ENCODE measurements around the gene ATRN.

ATRN gene

DNA sequence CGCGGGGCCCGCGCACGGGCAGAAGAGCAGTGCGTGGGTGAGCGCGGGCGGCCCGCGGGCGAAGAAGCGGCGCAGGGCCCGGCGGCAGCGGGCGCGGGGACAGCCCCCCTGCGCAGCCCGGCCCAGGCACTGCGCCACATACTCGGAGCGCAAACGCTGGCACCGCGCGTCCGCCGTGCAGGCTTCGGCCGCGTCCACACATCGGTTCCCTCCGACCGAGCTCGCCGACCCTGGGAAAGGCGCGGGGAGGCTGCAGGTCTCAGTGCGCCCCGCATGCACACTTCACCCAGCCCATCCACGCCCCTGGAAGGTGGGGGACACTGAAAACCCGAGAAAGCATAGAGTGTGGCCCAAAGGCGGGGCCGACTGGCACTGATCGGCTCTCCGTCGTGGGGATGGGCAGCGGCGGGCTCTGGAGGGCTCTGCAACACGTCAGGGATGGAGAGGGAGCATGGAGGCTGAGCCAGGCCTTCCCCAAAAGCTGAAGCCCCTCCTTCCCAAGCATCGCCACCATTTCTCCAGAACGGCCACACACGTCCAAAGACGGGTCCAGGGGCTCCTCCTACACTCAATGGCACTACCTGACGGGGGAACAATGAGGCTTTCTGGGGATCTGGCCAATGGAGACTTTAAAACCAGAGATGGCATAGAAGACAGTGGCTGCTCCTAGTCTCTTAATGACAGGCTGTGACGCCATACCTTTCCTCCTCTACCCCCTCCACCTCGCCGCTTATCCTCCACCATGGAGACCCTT, 190.4 kb downstream of the ATRN start:
- Histone ChIP-seq H3K27me3 (ENCODE audit: low read depth, low read length) (peaks cover 17% of the 10 kb centered on the region), H3K4me1 (ENCODE audit: control insufficient read depth in 1 of 2, insufficient read depth in 2 of 2, low read length in 2 of 2) (peaks cover 0 to 12% of the 10 kb centered on the region in 2 donors), H3K36me3 (ENCODE audit: control insufficient read depth in 1 of 2, insufficient read depth in 2 of 2, low read length in 2 of 2) (no peaks in the 10 kb centered on the region), H3K9me3 (ENCODE audit: control insufficient read depth in 1 of 2, low read length in 2 of 2) (no peaks in the 10 kb centered on the region), H3K4me3 (ENCODE audit: low read depth in 1 of 2, low read length in 2 of 2) (peak overlapping the region in 1 of 2 donors; percentile 32), H3K27ac (ENCODE audit: low read length) (no peak overlapping the region)

DNA sequence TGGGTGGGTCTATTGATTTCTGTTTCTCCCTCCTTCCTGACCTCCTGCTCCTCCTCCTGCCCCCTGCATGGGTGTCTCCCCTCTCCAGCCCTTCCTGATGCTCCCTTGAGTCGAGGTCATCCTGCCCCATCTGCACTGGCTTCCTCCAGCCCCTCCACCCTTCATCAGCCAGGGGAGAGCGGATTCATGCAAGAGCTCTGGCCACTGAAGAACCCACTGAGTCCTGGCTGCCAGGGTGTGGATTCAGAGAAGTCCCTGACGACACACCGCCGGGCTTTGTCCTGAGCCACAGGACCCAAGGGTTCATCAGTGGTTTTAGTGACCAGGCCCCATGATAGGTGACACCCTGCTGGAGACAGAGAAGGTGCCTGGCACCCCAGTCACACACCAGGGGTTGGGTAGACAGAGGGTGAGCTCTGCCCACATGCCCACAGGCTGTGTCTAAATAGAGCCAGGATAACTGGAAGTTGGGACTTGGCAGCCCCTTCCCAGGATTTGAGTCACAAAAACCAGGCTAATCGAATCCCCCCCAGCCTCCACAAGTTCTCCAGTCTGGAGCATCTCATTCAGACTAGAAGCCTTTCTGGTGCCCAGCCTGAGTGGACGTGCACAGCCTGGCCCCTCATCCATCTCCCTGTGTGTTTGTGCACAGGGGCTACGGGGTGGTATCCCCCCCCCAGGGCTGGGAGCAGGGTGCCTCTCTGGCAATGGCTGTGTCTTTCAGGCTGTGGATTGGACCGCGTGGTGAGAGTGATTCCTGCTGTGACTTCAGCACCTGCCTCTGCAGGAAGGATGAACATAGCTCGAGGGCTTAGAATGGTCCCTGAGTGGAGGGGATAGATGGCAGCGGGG, 191.2 kb downstream of the ATRN start:
- Histone ChIP-seq H3K27me3 (ENCODE audit: low read depth, low read length) (peaks cover 17% of the 10 kb centered on the region), H3K36me3 (ENCODE audit: control insufficient read depth in 1 of 2, insufficient read depth in 2 of 2, low read length in 2 of 2) (no peaks in the 10 kb centered on the region), H3K4me1 (ENCODE audit: control insufficient read depth in 1 of 2, insufficient read depth in 2 of 2, low read length in 2 of 2) (peaks cover 0 to 16% of the 10 kb centered on the region in 2 donors), H3K4me3 (ENCODE audit: low read depth in 1 of 2, low read length in 2 of 2) (no peak overlapping the region), H3K9me3 (ENCODE audit: control insufficient read depth in 1 of 2, low read length in 2 of 2) (no peaks in the 10 kb centered on the region), H3K27ac (ENCODE audit: low read length) (no peak overlapping the region)

DNA sequence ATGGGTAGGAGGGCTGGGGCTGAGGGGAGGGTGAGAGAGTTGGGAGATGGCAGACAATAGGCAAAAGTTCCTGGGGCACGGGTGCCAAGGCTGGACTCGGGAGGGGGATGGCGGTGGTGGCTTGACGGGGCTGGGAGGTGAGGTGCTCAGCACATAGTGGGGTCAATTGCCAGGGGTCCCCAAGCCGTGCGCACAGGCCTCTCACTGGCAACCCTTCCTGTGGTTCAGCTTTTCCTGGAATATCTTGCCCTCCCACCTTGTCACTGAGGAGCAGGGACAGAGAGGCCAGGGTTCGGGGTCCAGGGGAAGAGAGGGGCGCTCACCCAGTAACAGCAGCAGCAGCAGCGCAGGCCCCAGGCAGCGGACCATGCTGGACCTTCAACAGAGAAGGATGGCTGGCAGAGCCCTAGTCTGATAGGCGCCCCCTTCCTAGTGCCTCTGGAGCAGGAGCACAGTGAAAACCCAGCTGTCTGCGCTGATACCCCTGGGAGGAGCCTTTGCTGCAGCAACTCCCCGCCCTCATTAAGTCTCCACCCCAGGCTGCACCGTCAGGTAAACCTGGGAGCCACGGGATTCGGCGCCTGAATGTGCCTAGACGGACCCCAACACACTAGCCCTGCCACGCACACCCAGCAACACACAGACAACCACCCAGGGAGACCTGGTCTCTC, 192.3 kb downstream of the ATRN start, which contains the start of gene GFRA4:
Gene GFRA4 (minus strand): TSS at position 369 of the 671 bp plus-strand sequence. CDS start 0 bp downstream, at position 369.
- H3K9me3 ChIP-seq (ENCODE audit: control insufficient read depth in 1 of 2, low read length in 2 of 2), result no peaks in the 10 kb centered on the region
- H3K4me3 ChIP-seq (ENCODE audit: low read depth in 1 of 2, low read length in 2 of 2), result no peak within 1 kb of the TSS
- H3K36me3 ChIP-seq (ENCODE audit: control insufficient read depth in 1 of 2, insufficient read depth in 2 of 2, low read length in 2 of 2), result no peaks in the 10 kb centered on the region
- no peak within 1 kb of the TSS for H3K27ac ChIP-seq (ENCODE audit: low read length)
- H3K4me1 ChIP-seq (ENCODE audit: control insufficient read depth in 1 of 2, insufficient read depth in 2 of 2, low read length in 2 of 2), result peaks cover 0 to 16% of the 10 kb centered on the region in 2 donors
- H3K27me3 ChIP-seq (ENCODE audit: low read depth, low read length), result peaks cover 17% of the 10 kb centered on the region

DNA sequence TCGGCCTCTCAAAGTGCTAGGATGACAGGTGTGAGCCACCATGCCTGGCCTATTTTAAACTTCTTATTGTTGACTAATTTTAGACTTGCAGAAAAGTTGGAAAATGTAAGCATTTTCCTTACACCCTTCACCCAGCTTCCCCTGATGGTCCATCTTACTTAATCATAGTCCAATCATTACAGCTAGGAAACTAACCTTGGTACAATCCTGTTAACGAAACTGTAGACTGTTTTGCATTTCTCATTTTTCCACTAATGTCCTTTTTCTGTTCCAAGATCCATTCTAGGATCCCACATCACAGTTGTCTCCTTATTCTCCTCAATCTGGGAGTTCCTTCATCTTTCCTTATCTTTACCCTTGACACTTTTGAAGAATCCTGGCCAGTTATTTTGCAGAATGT, 193.0 kb downstream of the ATRN start:
- Histone ChIP-seq H3K27ac (ENCODE audit: low read length) (no peak overlapping the region), H3K36me3 (ENCODE audit: control insufficient read depth in 1 of 2, insufficient read depth in 2 of 2, low read length in 2 of 2) (peaks cover 0 to 5% of the 10 kb centered on the region in 2 donors), H3K27me3 (ENCODE audit: low read depth, low read length) (peaks cover 17% of the 10 kb centered on the region), H3K4me3 (ENCODE audit: low read depth in 1 of 2, low read length in 2 of 2) (no peak overlapping the region), H3K4me1 (ENCODE audit: control insufficient read depth in 1 of 2, insufficient read depth in 2 of 2, low read length in 2 of 2) (peaks cover 0 to 16% of the 10 kb centered on the region in 2 donors), H3K9me3 (ENCODE audit: control insufficient read depth in 1 of 2, low read length in 2 of 2) (no peaks in the 10 kb centered on the region)

DNA sequence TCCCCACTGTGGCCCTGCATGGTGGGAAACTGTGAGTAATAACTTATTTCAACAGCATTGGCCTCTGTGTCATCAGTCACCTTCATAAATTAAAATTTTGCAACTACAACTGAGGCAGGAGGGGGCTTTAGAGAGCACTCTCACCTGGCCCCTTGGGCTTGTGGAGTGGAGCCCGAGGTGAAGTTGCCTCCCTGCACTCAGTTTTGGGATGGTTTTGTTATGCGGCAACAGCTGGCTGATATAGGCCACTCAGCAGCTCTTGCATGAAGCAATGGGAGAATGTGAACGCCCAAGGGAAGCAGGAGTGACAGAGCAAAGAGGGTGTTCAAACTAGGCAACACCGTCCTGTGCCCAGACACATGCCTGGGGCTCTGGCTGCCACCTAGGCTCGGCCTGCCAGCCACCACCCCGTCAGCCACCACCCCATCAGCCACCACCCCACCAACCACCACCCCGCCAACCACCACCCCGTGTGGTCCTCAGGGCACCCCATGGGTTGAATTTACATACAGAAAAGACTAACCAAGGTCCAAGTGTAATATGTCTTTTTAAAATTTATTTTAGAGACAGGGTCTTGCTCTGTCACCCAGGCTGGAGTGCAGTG, 196.7 kb downstream of the ATRN start:
- Histone ChIP-seq H3K9me3 (ENCODE audit: control insufficient read depth in 1 of 2, low read length in 2 of 2) (no peaks in the 10 kb centered on the region), H3K27me3 (ENCODE audit: low read depth, low read length) (peaks cover 5% of the 10 kb centered on the region), H3K4me3 (ENCODE audit: low read depth in 1 of 2, low read length in 2 of 2) (no peak overlapping the region), H3K27ac (ENCODE audit: low read length) (no peak overlapping the region), H3K36me3 (ENCODE audit: control insufficient read depth in 1 of 2, insufficient read depth in 2 of 2, low read length in 2 of 2) (peaks cover 0 to 14% of the 10 kb centered on the region in 2 donors), H3K4me1 (ENCODE audit: control insufficient read depth in 1 of 2, insufficient read depth in 2 of 2, low read length in 2 of 2) (peaks cover 0 to 7% of the 10 kb centered on the region in 2 donors)

DNA sequence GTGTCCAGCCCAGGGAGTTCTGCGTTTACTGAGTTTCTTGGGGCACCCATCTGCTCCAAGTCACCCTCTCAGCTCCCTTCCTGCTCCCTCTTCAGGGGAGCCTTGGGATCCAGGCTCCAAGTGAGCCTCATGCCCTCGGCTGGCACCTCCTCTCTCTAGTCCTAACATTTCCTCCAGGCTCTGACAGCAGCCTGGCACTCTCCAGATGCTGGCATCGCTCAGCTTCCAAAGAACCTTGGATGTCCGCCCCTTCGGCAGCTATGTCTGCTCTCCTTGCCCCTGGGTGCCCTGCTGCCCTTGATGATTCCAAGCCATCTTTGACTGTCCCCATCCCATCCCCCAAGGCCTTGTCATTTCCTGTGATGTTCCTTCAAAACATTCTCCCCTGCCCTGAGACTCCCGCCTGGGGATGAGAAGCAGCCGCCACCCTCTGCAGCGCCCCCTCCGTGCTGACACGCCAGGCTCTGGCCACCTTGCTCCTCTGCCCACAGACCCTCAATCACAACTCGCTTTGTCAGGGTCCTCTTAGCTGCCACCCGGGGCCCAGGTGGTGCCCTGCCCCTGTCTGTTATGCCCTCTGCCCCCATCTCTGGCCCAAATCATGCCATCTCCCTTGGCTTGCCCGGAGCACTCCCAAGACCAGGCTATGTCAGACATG, 199.0 kb downstream of the ATRN start:
- peaks cover 0 to 26% of the 10 kb centered on the region in 2 donors for H3K36me3 ChIP-seq (ENCODE audit: control insufficient read depth in 1 of 2, insufficient read depth in 2 of 2, low read length in 2 of 2)
- H3K9me3 ChIP-seq (ENCODE audit: control insufficient read depth in 1 of 2, low read length in 2 of 2), result no peaks in the 10 kb centered on the region
- H3K4me3 ChIP-seq (ENCODE audit: low read depth in 1 of 2, low read length in 2 of 2), result no peak overlapping the region
- peaks cover 5% of the 10 kb centered on the region for H3K27me3 ChIP-seq (ENCODE audit: low read depth, low read length)
- H3K27ac ChIP-seq (ENCODE audit: low read length), result no peak overlapping the region
- peaks cover 0 to 10% of the 10 kb centered on the region in 2 donors for H3K4me1 ChIP-seq (ENCODE audit: control insufficient read depth in 1 of 2, insufficient read depth in 2 of 2, low read length in 2 of 2)

DNA sequence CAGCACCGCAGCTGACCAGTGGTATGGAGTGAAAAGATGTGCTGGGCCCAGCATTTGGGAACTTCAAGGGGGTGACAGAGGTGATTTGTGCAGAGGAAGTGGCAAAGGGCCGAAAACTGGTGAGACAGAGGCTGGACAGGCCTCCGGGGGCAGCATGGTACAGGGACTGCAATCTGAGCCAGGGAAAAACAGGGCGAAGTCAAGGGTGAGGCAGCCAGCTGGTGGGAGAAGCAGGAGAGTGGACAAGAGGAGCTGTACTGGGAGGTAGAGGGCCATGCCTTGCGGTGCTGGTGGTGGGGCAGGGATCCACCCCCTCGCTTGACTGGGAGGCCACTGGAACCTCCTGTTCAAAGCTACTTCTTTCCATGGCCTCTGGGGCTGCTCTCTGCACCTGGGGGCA, 199.7 kb downstream of the ATRN start:
- Histone ChIP-seq H3K27ac (ENCODE audit: low read length) (no peak overlapping the region), H3K4me1 (ENCODE audit: control insufficient read depth in 1 of 2, insufficient read depth in 2 of 2, low read length in 2 of 2) (peaks cover 0 to 10% of the 10 kb centered on the region in 2 donors), H3K27me3 (ENCODE audit: low read depth, low read length) (peaks cover 5% of the 10 kb centered on the region), H3K9me3 (ENCODE audit: control insufficient read depth in 1 of 2, low read length in 2 of 2) (no peaks in the 10 kb centered on the region), H3K4me3 (ENCODE audit: low read depth in 1 of 2, low read length in 2 of 2) (no peak overlapping the region), H3K36me3 (ENCODE audit: control insufficient read depth in 1 of 2, insufficient read depth in 2 of 2, low read length in 2 of 2) (peaks cover 0 to 28% of the 10 kb centered on the region in 2 donors)

DNA sequence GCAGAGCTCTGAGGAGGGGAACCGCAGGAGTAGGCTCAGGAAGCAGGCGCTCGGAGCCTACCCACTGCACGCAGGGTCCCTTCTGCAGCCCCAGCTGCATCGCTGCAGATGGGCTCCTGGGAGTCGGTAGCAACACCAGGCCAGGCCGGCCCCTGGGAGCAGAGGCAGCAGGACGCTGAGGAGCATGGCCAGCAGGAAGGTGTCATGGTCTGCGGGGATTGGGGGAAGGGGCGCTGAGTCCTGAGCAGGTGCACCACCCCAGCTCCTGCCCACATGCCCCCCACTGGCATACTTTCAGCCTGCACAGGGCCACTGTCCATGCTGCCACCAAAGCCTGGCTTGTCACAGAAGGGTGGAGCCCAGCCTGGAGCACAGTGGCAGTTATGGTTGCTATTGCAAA, 200.1 kb downstream of the ATRN start:
- Histone ChIP-seq H3K36me3 (ENCODE audit: control insufficient read depth in 1 of 2, insufficient read depth in 2 of 2, low read length in 2 of 2) (peaks cover 0 to 28% of the 10 kb centered on the region in 2 donors), H3K27ac (ENCODE audit: low read length) (no peak overlapping the region), H3K27me3 (ENCODE audit: low read depth, low read length) (peaks cover 5% of the 10 kb centered on the region), H3K9me3 (ENCODE audit: control insufficient read depth in 1 of 2, low read length in 2 of 2) (no peaks in the 10 kb centered on the region), H3K4me1 (ENCODE audit: control insufficient read depth in 1 of 2, insufficient read depth in 2 of 2, low read length in 2 of 2) (peaks cover 0 to 10% of the 10 kb centered on the region in 2 donors), H3K4me3 (ENCODE audit: low read depth in 1 of 2, low read length in 2 of 2) (no peak overlapping the region)

DNA sequence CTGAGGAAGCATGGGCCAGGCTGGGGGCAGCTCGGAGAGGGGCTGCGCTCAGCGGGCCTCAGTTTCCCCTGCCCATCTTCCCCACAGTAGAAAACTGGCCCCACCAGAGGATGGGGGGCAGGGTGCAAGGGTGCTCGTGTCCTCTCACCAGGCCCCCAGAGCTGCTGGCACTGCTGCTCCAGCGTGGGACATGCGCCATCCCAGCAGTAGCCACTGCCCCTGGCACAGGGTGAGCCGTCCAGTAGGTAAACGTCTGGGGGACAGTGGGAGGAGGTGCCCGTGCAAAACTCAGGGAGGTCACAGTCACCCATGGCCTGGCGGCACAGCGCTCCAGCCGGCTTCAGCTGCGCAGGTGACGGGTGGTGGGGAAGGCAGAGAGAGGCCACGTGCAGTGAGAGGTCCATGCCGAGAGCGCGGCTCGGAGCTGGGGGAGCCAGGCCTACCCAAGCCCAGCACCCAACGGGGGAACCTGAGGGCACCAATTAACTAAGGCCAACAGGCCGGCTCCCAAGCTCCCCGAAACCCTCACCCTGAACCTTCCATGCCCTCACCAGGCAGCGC, 201.2 kb downstream of the ATRN start:
- Histone ChIP-seq H3K4me3 (ENCODE audit: low read depth in 1 of 2, low read length in 2 of 2) (no peak overlapping the region), H3K36me3 (ENCODE audit: control insufficient read depth in 1 of 2, insufficient read depth in 2 of 2, low read length in 2 of 2) (peaks cover 0 to 28% of the 10 kb centered on the region in 2 donors), H3K27ac (ENCODE audit: low read length) (no peak overlapping the region), H3K9me3 (ENCODE audit: control insufficient read depth in 1 of 2, low read length in 2 of 2) (no peaks in the 10 kb centered on the region), H3K4me1 (ENCODE audit: control insufficient read depth in 1 of 2, insufficient read depth in 2 of 2, low read length in 2 of 2) (peaks cover under 1 to 9% of the 10 kb centered on the region in 2 donors), H3K27me3 (ENCODE audit: low read depth, low read length) (peaks cover 5% of the 10 kb centered on the region)

DNA sequence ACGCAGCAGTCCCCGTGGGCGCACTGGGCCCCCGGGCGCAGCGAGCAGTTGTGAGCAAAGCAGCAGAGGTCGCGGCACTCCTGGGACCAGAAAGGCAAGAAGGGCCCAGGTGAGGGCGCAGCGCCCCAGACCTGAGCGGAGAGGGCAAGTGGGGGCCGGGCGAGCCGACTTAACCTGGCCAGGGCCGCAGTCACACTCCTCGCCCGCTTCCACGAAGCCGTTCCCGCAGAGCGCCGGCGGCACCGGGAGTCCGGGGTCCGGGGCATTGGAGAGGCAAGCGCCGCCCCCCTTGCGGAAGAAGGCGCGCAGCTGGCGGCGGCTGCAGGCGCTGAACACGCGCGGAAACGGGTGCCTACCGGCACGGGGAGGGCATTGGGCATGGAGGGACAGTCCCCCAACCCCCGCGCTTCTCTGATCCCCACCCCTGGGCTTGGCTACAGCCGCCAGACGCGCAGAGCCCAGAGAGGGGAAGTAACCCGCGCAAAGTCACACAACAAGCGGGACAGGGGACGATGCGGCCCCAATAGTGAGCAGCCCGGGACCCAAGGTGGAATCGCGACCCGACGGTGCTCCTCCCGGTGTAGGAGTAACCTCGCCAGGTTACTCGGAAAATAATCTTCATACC, 201.8 kb downstream of the ATRN start:
- H3K27ac ChIP-seq (ENCODE audit: low read length), result no peak overlapping the region
- H3K27me3 ChIP-seq (ENCODE audit: low read depth, low read length), result peaks cover 5% of the 10 kb centered on the region
- peaks cover 6 to 15% of the 10 kb centered on the region in 2 donors for H3K4me1 ChIP-seq (ENCODE audit: control insufficient read depth in 1 of 2, insufficient read depth in 2 of 2, low read length in 2 of 2)
- no peak overlapping the region for H3K4me3 ChIP-seq (ENCODE audit: low read depth in 1 of 2, low read length in 2 of 2)
- H3K9me3 ChIP-seq (ENCODE audit: control insufficient read depth in 1 of 2, low read length in 2 of 2), result no peaks in the 10 kb centered on the region
- H3K36me3 ChIP-seq (ENCODE audit: control insufficient read depth in 1 of 2, insufficient read depth in 2 of 2, low read length in 2 of 2), result peaks cover 0 to 28% of the 10 kb centered on the region in 2 donors

All from muscle layer of duodenum (tissue), 2 donors.